Liver (tissue), 9 donors: Measurements from ENCODE around the gene LGALS12. TPM values are rescaled to one million over a fixed set of nuclear protein-coding genes. Genes with fewer than 3 reads are reported as not detected.
A peak's percentile ranks its signal among the peaks of the same experiment; 100 is the strongest.

ENCODE experiments used
- DNase-seq: peaks from one replicate; pipeline ENCODE4 v3.0.0-alpha.2; 2017; ENCODE audit warnings: low spot score
- H3K27ac ChIP-seq, 2 donors: one replicate each; pipeline ENCODE4 v1.7.0; 2013; ENCODE audit warnings: inconsistent platforms in 2 of 2, low read length in 2 of 2, control low read depth in 1 of 2, low read depth in 1 of 2, mild to moderate bottlenecking in 1 of 2
- H3K27me3 ChIP-seq, 4 donors: one replicate each; pipeline versions ENCODE4 v1.6.1 to v1.7.0; 2013; ENCODE audit warnings: low read length in 3 of 4, inconsistent platforms in 1 of 4, mild to moderate bottlenecking in 1 of 4, moderate library complexity in 1 of 4; ENCODE audit not compliant: control insufficient read depth in 4 of 4, insufficient read depth in 4 of 4
- H3K36me3 ChIP-seq, 4 donors: one replicate each; pipeline versions ENCODE4 v1.6.1 to v1.7.0; 2013; ENCODE audit warnings: low read length in 3 of 4, mild to moderate bottlenecking in 3 of 4, low read depth in 1 of 4, moderate library complexity in 1 of 4; ENCODE audit not compliant: control insufficient read depth in 4 of 4, insufficient read depth in 3 of 4
- H3K4me1 ChIP-seq, 4 donors: one replicate each; pipeline versions ENCODE4 v1.6.1 to v1.7.0; 2013; ENCODE audit warnings: low read length in 3 of 4, mild to moderate bottlenecking in 3 of 4, moderate library complexity in 1 of 4; ENCODE audit not compliant: control insufficient read depth in 4 of 4, insufficient read depth in 4 of 4
- H3K4me3 ChIP-seq, 3 donors: one replicate each; pipeline versions ENCODE4 v1.6.1 to v1.7.0; 2013; ENCODE audit warnings: low read length in 3 of 3, control low read depth in 1 of 3, low read depth in 1 of 3, mild to moderate bottlenecking in 1 of 3
- H3K9ac ChIP-seq, 2 donors: one replicate each; pipeline ENCODE4 v1.7.0; 2013; ENCODE audit warnings: low read length in 2 of 2, mild to moderate bottlenecking in 2 of 2, moderate library complexity in 2 of 2, control low read depth in 1 of 2, low read depth in 1 of 2
- H3K9me3 ChIP-seq, 4 donors: one replicate each; pipeline versions ENCODE4 v1.6.1 to v1.7.0; 2013; ENCODE audit warnings: low read length in 3 of 4; ENCODE audit not compliant: control insufficient read depth in 4 of 4
- CTCF ChIP-seq: fragments of 150-350 bp; IDR thresholded peaks from 2 replicates; pipeline ENCODE4 v1.5.1; 2017; ENCODE audit warnings: improper control_type of control experiment, low read depth, low read length; ENCODE audit not compliant: missing input control
- EGR1 ChIP-seq, 2 donors: IDR thresholded peaks; 2 replicates each; pipeline ENCODE4 v1.6.1; 2016 to 2018; ENCODE audit warnings: antibody characterized with exemption in 2 of 2, low read depth in 2 of 2
- FOXA2 ChIP-seq: IDR thresholded peaks from 2 replicates; pipeline ENCODE4 v1.6.1; 2016; ENCODE audit warnings: antibody characterized with exemption
- HNF4A ChIP-seq, 2 donors: conservative IDR thresholded peaks; 2 replicates each; pipeline ENCODE4 v1.6.1; 2016; ENCODE audit warnings: antibody characterized with exemption in 2 of 2, mild to moderate bottlenecking in 2 of 2
- HNF4G ChIP-seq: IDR thresholded peaks from 2 replicates; pipeline ENCODE4 v1.6.1; 2016; ENCODE audit warnings: antibody characterized with exemption
- JUND ChIP-seq, 2 donors: IDR thresholded peaks; 2 replicates each; pipeline ENCODE4 v1.6.1; 2016; ENCODE audit warnings: antibody characterized with exemption in 2 of 2
- MAX ChIP-seq: IDR thresholded peaks from 2 replicates; pipeline ENCODE4 v1.6.1; 2016; ENCODE audit warnings: antibody characterized with exemption
- NR2F2 ChIP-seq: IDR thresholded peaks from 2 replicates; pipeline ENCODE4 v1.6.1; 2016; ENCODE audit warnings: antibody characterized with exemption
- RXRA ChIP-seq, 2 donors: IDR thresholded peaks; 2 replicates each; pipeline ENCODE4 v1.6.1; 2017 to 2018; ENCODE audit warnings: antibody characterized with exemption in 2 of 2, mild to moderate bottlenecking in 1 of 2
- TAF1 ChIP-seq: conservative IDR thresholded peaks from 2 replicates; pipeline ENCODE4 v1.6.1; 2016; ENCODE audit warnings: antibody characterized with exemption, mild to moderate bottlenecking
- ZBTB33 ChIP-seq: IDR thresholded peaks from 2 replicates; pipeline ENCODE4 v1.6.1; 2016; ENCODE audit warnings: antibody characterized with exemption
- WGBS: extraction: QIAGEN DNeasy Blood & Tissue Kit; methylation state at CpG from one replicate; pipeline ENCODE4 v1.1.7; 2013; 5-methylcytosine and 5-hydroxymethylcytosine counted together
- polyA plus RNA-seq, 2 donors: library from polyadenylated mRNA; stranded (reverse) in 1 of 2; unstranded in 1 of 2; fragments of 200-250 nt in 1 of 2; fragments of >200 nt in 1 of 2; fragmentation: Nextera tagmentation in 1 of 2; extraction: Ambion mirVana in 1 of 2; gene quantifications; one replicate each; pipeline versions ENCODE4 v1.2.1 to v1.2.3, GENCODE V29; 2013 to 2015
- total RNA-seq, 2 donors: library from RNA; depleted of rRNA; stranded (reverse); fragments of >200 nt; gene quantifications; one replicate each; pipeline ENCODE4 v1.2.3, GENCODE V29; 2014
- donor health status: healthy.
- donor health status: healthy.
- donor health status: healthy.
- donor health status: healthy.
- donor health status: healthy.

The LGALS12 gene
- total and polyA plus RNA-seq, 4 donors = 0.03 to 0.98 TPM; not detected in 2

GRCh38 chr11:63551091-63551888 is 45.4 kb downstream of the LGALS12 start:
- WGBS = 86% methylated on average over 27 of the region's 27 CpGs
- H3K36me3 ChIP-seq = peaks cover 0 to 10% (median 9%) of the 10 kb centered on the region in 4 donors
- no peaks in the 10 kb centered on the region for H3K9me3 ChIP-seq
- H3K27me3 ChIP-seq = no peaks in the 10 kb centered on the region
- H3K9ac ChIP-seq = no peak overlapping the region
- DNase-seq = no peak
- no peak overlapping the region for H3K4me3 ChIP-seq
- TF ChIP-seq FOXA2 (no peak), JUND (IDR thresholded peaks at IDR 0.05) (no peak), NR2F2 (peak; percentile 61), ZBTB33 (no peak), HNF4A (conservative IDR thresholded peaks at IDR 0.05) (no peak), RXRA (IDR thresholded peaks at IDR 0.05) (peak in 1 of 2 donors; percentile 8), HNF4G (no peak)
- H3K27ac ChIP-seq = no peak overlapping the region
- H3K4me1 ChIP-seq = no peaks in the 10 kb centered on the region

DNA sequence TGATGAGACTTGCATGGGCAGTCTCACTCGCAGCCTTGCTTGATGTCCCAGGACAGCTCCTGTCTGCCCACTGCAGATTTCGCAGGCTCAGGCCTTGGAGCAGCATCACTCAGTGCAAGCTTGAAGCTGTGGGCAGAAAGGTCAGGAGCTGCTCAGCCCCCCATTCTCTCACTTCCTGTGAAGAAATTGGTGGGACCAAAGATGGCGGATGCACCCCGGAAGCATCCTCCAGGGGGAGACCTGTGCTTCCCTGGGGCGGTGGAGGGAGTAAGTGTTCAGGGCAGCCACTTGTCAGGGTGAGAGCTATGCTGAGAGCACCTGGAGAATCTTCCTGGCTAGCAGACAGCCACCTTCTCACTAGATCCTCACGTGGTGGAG is 46.0 kb downstream of the LGALS12 start:
- Histone ChIP-seq H3K27ac (no peak overlapping the region), H3K4me1 (no peaks in the 10 kb centered on the region), H3K9me3 (no peaks in the 10 kb centered on the region), H3K9ac (no peak overlapping the region), H3K4me3 (no peak overlapping the region), H3K27me3 (no peaks in the 10 kb centered on the region), H3K36me3 (peaks cover 0 to 4% (median 4%) of the 10 kb centered on the region in 4 donors)
- DNase-seq = no peak
- WGBS = 89% methylated on average over 6 of the region's 6 CpGs
- TF ChIP-seq HNF4A (conservative IDR thresholded peaks at IDR 0.05) = no peak
- TF ChIP-seq JUND (IDR thresholded peaks at IDR 0.05) = no peak
- no peak for TF ChIP-seq ZBTB33
- TF ChIP-seq HNF4G = no peak
- no peak for TF ChIP-seq RXRA (IDR thresholded peaks at IDR 0.05)
- TF ChIP-seq EGR1 (IDR thresholded peaks at IDR 0.05; ENCODE audit: low read depth in 2 of 2) = no peak
- no peak for TF ChIP-seq TAF1
- TF ChIP-seq CTCF = no peak
- TF ChIP-seq FOXA2 = no peak
- no peak for TF ChIP-seq MAX
